DLD1 (cell line): ENCODE measurements around the gene ZNF20.

Experiments used
- in situ Hi-C: cut with HindIII; loops from 2 replicates; pipeline ENCODE4 v1.10.0; 2017; ENCODE audit warnings: low sequenced_read_pairs

The ZNF20 gene

GRCh38 chr19:12139885-12140544 lies at the start of gene ZNF20:
Gene ZNF20 (minus strand): TSS chr19:12140350. CDS start chr19:12140182, 168 bp downstream.
- in situ Hi-C loops, result loop anchor here (10.0 kb wide), 2 partner anchors 255 to 345 kb away; partner anchors contain the start of genes ZNF491 and ZNF69

- in situ Hi-C loops, result no loop called here
Observed at GRCh38 chr19:12187625-12188024, 47.5 kb upstream of the ZNF20 start.

- in situ Hi-C loops, result no loop called here
Observed at GRCh38 chr19:12180377-12180776, 40.2 kb upstream of the ZNF20 start.

GRCh38 chr19:12166626-12167025 lies 26.5 kb upstream of the ZNF20 start:
- in situ Hi-C loops, result no loop called here

- in situ Hi-C loops, result no loop called here
Observed at GRCh38 chr19:12163826-12164225, 23.7 kb upstream of the ZNF20 start.

GRCh38 chr19:12162882-12163806 lies 23.0 kb upstream of the ZNF20 start, which contains the start of gene ZNF136:
Gene ZNF136 (plus strand): TSS chr19:12163096. CDS start chr19:12163204, 108 bp downstream.
- in situ Hi-C loops, result no loop called here

- in situ Hi-C loops, result no loop called here
Observed at GRCh38 chr19:12162513-12162881, 22.3 kb upstream of the ZNF20 start.

GRCh38 chr19:12159773-12160414 lies 19.7 kb upstream of the ZNF20 start:
- in situ Hi-C loops, result no loop called here

- in situ Hi-C loops, result no loop called here
Observed at GRCh38 chr19:12156223-12157058, 16.3 kb upstream of the ZNF20 start, which contains the start of gene ZNF625. Gene ZNF625 (minus strand): TSS chr19:12156734. CDS start chr19:12156558, 176 bp downstream.

GRCh38 chr19:12155324-12155860 lies 15.2 kb upstream of the ZNF20 start:
- in situ Hi-C loops, result no loop called here

- in situ Hi-C loops, result loop anchor here (10.0 kb wide), 1 partner anchor 351 kb away; the partner anchor contains the start of gene ZNF491
Observed at GRCh38 chr19:12145348-12145747, 5.2 kb upstream of the ZNF20 start.

GRCh38 chr19:12141405-12141736 lies 1.2 kb upstream of the ZNF20 start:
- in situ Hi-C loops, result loop anchor here (10.0 kb wide), 1 partner anchor 347 kb away; the partner anchor contains the start of gene ZNF491

GRCh38 chr19:12140545-12141404 lies 625 bp upstream of the ZNF20 start:
- in situ Hi-C loops, result loop anchor here (10.0 kb wide), 1 partner anchor 346 kb away; the partner anchor contains the start of gene ZNF491

GRCh38 chr19:12139269-12139668 lies 881 bp downstream of the ZNF20 start:
- in situ Hi-C loops, result loop anchor here (10.0 kb wide), 1 partner anchor 254 kb away; the partner anchor contains the start of gene ZNF69

- in situ Hi-C loops, result loop anchor here (10.0 kb wide), 1 partner anchor 253 kb away; the partner anchor contains the start of gene ZNF69
Observed at GRCh38 chr19:12137221-12137940, 2.8 kb downstream of the ZNF20 start.

- in situ Hi-C loops, result loop anchor here (10.0 kb wide), 1 partner anchor 248 kb away; the partner anchor contains the start of gene ZNF69
Observed at GRCh38 chr19:12133069-12133468, 7.1 kb downstream of the ZNF20 start.

GRCh38 chr19:12126707-12127106 lies 13.4 kb downstream of the ZNF20 start:
- in situ Hi-C loops, result no loop called here
